HG03571 (cell line): ENCODE measurements around the gene POLR2C.
"Not testable (repeated sequence)": the region's sequence is repeated elsewhere in the genome, so short reads cannot be mapped to it uniquely, and the experiment has no call there.

Experiments
- ATAC-seq: cut with Tn5 transposase; IDR thresholded peaks from one replicate; pipeline ENCODE4 v1.9.1; 2021; ENCODE audit not compliant: unreplicated experiment

POLR2C gene

DNA sequence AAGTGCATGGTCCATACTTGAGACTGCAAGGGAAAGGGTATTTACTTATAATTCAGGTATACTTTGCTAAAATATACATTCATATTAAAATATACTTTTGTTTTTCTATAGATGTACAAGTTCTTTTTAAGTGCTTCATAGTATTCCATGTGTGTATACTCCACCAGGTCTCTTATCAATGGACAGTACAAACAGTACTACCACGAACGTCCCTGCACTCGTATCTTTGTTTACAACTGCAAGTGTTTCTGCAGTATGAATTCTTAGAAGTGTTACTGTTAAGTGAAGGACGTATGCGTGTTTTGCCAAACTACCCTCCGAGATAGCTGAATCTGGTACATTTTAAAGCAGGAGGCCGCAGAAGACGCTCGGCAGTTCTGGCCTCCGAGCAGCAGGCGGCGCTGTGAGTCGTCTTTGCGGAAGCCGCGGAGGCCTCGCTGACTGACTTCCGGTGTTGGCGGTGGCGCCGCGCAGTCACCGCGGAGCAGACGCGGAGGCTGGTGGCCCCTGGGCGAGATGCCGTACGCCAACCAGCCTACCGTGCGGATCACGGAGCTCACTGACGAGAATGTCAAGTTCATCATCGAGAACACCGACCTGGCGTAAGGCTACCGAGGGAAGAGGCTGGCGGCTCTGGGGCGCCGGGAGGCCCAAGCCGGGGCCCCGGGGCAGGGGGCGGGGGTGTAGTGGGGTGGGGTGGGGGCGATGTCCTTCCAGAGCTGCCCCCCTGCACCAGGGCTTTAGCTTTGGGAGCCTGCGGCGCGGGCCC, at the start of gene POLR2C:
Gene POLR2C (plus strand): TSS at position 471 of the 769 bp plus-strand sequence. CDS start 46 bp downstream, at position 517.
- peak; percentile 89 for ATAC-seq

DNA sequence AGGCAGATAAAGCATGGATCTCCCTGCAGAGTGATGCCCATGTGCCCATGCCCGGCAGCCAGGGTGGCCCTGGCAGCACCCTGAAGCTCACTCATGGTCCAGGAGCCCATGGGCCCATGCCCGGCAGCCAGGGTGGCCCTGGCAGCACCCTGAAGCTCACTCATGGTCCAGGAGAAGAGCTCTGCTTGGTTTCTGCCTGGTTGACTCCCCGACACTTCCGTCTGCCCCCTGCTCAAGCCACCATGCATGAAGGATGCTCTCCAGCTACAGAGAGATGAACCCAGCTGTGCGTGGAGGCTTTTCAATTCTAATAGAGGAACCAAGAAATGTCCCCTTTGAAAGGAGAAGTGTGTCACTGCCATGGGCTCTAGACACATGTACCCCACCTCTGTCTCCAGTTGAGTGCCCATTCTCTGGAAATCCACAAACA, 49.2 kb upstream of the POLR2C start:
- peak; percentile 61 for ATAC-seq

DNA sequence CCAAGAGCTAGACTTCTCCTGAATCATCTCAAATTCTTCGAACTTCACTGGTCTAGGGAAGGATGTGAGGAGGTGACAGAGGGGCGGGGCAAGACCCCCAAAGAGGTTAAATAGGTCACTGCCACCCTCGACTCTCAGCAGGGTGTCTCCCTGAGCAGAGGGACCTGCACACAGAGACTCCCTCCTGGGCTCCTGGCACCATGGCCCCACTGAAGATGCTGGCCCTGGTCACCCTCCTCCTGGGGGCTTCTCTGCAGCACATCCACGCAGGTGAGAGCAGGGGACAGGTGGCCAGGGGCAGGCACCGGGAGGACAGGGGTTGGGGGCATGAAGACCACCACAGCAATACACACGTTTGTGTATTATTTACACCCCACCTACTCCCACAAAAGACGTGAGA, 48.7 kb upstream of the POLR2C start:
- ATAC-seq = no peak

DNA sequence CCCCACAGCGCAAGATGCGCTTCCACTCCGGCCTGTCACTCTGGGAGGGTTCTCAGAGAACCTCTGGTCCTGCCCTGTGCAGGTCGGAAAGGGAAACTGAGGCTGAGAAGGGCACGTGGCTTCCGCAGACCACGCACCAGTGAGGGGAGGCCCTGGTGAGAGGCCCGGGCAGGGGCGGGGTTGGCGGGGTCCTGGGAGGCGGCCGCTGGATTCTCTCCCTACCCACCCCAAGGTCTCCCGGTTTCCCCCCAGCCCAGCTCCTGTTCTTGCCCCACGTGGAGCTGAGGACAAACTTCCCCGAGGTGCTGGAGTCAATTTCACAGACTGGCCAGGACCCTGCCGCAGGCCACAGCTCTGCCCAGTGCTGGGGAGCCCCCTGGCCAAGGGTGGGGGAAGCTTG, 46.4 kb upstream of the POLR2C start:
- no peak for ATAC-seq

DNA sequence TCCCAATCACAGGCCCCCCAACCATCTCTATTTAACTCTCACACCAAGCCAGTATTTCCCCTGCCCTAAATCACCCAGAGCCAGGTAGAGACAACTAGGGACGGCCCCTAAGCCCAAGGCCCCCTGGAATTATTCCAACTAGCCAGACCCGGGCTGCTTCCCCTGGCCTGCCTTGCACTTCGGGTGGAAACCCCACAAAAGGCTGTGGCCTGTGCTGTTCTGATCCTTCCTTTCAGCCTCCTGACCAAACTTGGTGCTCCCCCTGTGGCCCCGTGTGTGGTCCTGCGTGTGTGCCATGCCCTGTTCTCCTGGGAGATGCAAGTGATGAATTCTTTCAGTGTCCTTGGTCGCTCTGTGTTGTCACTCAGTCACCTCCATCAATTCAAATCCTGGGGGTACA, 43.0 kb upstream of the POLR2C start:
- no peak for ATAC-seq

DNA sequence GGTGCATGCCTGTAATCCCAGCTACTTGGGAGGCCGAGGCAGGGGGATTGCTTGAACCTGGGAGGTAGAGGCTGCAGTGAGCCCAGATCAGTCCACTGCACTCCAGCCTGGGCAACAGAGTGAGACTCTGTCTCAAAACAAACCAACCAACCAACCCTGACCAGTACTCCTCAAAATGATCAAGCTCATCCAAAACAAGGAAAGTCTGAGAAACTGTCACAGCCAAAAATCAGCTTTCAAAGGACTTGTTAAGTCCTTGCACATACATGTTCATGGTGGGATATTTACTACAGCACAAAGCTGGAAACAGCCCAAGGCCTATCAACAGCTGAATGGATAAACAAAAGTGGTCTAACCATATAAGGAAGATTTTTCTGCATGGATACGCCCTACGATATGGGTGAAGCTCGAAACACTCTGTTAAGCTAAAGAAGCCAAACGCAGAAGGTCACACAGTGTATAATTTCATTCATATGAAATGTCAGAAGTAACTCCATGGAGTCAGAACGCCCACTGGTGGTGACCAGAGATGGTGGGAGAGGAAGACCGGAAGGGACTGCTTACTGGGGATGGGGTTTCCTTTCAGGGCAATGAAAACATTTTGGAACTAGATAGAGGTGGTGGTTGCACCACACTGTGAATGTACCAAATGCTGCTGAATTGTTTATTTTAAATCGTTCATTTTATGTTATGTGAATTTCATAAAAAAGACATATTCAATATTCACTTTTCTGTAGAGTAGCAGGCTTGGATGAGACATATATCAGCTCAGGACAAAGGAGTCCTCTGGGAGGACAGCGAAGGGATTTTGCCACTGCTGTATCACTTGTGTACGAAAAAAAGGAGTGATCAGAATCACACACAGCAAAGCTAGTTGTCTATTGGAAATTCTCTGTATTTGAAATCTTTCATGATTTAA, 40.2 kb upstream of the POLR2C start:
- ATAC-seq = no peak

DNA sequence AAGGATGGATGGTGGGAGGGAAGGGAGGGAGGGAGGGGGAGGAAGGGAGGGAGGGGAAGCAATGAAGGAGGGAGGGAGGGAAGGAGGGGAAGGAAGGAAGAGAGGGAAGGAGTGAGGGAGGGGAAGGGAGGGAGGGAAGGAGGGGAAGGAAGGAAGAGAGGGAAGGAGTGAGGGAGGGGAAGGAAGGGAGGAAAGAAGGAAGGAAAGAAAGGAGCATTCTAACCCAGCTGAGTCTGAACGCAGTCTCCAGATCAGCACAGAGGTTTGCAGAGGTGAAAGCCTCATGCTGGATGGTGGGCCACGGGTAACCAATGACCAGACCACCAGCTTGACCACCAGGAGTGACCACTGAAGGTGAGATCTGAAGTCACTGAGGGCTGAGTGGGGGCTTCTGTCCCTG, 39.3 kb upstream of the POLR2C start:
- ATAC-seq = no peak

DNA sequence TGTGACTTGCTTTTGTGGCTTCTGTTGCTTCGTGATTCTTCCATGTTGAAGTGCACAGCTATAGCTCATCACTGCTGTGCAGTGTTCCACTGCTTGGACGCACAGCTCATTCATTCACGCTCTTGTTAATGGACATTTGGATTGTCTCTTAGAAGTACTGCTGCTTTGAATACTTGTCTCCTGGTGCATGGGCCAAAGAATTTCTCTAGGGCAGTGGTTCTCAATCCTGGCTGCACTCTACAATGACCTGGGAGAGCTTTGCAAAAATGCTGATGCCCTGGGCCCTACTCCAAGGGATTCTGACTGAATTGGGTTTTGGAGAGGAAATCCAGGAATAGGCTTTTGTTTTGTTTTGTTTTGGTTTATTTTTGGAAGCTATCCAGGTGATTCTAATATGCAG, 37.9 kb upstream of the POLR2C start:
- no peak for ATAC-seq

DNA sequence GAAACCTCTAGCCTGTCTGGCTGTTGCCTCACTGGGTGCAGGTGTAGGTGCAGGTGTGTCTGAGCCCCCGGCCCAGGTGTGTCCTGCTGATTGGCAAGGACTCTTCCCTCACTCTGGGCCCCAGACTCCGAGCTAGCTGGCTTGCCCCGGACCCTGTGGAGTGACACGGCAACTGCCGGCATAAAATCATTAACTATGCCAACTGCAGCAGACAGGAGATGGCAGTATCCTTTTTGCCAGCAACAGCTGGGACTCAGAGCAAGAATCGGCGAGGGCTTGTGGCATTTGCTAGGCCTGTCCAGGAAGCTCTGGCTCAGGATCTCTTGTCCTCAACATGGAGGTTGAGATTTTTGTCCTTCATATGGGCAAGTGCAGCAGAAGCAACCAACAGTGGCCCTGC, 36.1 kb upstream of the POLR2C start:
- ATAC-seq = no peak

DNA sequence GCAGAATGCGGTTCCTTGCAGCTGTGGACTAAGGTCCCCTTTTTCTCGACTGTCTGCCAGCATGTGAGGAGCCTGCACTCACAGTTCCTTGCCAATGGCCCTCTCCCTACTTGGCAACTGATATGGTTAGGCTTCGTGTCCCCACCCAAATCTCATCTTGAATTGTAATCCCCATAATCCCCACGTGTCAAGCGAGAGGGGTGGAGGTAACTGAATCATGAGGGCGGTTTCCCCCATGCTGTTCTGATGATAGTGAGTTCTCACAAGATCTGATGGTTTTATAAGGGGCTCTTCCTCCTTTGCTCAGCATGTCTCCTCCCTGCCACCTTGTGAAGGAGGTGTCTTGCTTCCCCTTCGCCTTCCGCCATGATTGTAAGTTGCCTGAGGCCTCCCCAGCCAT, 35.2 kb upstream of the POLR2C start:
- ATAC-seq = no peak

DNA sequence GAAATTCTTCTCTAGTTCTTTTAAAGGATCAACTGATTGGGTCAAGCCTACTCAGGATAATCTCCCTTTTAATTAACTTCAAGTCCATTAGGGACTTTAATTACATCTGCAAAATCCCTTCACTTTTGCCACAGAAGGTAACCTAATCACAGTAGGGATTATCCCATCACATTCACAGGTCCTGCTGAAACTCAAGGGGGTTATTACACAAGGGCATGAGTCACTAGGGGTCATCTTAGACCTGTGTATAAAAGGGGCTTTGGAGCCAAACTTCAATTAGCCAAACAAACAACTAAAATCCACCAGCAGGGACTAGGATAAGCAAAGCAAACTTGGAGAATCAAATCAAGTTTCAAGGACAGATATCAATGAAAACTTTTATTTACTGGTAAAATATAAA, 34.7 kb upstream of the POLR2C start:
- ATAC-seq = no peak

DNA sequence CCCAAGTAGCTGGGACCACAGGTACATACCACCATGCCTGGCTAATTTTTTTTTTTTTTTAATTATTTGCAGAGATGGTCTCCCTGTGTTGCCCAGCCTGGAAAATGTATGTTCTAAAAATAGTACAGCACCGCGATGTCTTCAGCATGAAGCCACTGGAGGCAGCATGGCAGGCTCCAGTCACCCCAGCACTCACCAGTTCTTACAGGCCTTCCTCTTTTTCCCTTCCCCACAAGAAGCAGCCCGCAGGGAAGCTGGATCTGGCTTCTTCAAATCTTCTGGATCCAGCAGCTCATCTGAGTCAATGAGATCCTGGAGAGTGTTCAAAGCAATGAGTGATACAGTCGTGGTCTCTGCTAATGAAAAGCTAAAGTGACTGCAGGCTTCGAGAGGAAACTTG, 31.5 kb upstream of the POLR2C start:
- ATAC-seq = no peak

DNA sequence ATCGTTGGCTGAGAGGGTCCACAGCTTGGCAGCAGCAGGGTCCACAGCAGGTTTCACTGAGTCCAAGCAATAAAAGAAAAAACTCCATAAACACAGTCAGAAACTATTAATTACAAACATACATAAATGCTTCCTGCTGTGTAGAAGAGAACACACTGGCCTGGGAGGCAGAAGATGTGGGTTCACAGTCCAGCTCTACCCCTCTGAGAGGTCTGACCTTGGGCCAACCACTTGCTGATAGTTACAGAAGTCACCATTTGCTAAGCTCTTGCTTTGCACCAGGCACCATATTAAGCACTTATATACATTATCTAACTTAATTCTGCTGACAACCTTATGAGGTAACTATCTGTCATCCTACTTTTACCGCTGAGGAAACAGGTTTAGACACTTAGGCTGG, 30.0 kb upstream of the POLR2C start:
- no peak for ATAC-seq

DNA sequence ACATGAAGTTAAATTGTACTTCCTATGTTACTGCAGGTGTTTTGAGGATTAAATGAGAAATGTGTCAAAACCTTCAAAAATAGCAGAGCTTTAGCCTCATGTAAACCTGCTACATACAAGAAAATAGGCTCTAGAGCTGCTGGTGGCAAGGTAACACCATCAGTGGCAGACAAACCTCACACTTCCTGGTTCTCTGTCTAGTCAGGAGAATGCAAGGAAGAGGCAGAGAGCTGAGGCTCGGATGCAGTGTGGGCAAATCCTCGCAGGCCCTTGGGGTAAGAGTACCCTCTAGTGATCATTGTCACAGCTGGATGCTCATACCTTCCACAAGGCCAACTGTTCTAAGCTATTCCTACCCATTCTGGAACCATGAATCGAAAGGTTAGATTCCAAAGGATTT, 29.5 kb upstream of the POLR2C start:
- ATAC-seq = no peak

DNA sequence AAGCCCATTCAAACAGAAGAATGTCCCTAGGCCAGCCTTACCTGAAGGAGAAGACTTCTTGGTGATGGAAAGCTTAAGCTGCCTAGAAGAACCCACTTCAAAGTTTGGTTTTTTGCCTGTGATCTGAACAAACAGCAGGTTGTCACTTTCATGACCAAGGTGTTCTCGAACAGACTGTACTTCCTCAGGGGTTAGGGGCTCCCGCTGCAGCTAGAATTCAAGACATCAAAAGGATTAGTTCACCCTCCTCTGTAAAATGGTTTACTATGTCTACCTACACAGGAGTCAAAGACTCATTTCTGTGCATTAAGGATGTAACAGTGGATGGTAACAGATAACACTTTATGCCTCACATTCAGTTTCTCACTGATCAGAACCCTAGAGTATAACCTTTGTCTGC, 28.5 kb upstream of the POLR2C start:
- ATAC-seq = no peak

DNA sequence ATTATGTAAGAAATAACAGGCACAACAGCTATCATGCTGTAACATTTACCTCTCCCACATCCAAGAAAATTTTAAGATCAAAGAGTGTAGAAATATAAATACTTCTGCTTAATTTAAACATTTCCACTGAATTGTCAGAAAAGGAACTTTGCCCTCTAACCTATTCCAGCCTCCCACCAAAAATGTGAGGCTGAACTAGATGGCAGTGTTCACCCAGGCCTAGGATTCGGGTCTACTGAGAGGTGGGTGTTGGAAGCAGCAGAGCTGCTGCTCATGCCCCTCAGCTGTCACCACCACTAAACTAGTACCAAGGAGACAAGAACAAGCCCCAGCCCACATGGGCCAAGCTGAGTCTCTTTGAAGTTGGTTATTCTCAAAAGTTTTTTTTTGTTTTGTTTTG, 26.6 kb upstream of the POLR2C start:
- ATAC-seq = no peak

DNA sequence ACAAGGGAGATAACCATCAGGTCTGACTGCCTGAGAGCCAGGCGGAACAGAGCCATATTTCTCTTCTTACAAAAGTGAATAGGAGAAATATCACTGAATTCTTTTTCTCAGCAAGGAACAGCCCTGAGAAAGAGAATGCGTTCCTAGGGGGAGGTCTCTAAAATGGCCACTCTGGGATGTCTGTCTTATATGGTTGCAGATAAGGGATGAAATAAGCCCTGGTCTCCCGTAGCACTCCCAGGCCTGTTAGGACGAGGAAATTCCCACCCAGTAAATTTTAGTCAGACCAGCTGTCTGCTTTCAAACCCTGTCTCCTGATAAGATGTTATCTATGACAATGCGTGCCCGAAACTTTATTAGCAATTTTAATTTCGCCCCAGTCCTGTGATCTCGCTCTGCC, 22.5 kb upstream of the POLR2C start:
- not testable (repeated sequence) for ATAC-seq

DNA sequence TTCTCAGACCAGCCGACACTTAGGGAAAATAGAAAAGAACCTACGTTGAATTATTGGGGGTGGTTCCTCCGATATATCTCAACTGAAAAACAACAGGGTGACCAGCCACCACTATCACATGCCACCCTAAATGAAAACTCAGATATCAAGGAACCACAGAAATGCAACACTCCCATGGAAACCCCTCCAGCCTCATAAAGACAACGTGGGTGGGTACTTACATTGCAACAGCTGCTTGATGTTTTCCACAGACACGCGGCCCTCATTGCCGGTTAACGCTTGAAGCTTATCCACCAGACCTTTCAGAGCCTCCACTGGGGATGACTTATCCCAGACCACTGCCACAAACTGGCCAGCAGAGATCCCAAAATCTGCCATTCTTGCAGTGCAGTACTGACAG, 21.9 kb upstream of the POLR2C start:
- ATAC-seq = not testable (repeated sequence)

DNA sequence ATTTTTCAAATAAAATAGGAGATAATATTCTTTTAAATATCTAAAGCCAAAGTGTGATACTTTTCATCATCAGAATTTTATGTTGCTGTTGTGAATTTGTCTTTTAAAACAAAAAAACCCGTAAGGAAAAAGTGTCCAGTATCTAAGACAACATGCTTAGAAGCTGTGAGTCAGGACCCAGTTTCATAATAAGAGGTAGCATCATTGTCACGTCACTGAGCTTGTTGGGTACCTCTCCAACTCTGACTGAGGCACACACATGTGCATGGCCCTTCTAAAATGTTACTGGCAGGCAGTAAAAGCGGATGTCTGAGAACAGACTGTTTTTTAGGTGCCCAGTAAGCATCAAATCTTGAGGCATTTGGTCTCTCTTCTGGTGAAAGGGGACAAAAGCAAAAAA, 17.8 kb upstream of the POLR2C start:
- no peak for ATAC-seq

DNA sequence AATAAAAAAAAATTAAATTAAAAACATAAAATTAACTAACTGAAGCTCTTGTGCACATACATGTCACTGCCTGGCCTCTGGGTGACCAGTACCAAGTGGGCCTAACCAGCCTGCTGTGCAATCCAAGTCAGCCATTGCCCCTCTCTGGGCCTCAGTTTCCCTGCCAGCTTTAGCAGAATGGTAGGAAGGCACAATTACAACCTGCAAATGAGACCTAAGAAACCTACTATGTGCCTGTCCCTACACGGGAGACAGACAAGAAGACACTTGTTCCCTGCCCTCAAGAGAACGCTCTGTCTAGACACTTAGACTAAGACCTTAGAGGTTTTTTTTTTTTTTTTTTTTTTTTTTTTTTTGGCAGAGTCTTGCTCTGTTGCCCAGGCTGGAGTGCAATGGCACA, 17.0 kb upstream of the POLR2C start:
- no peak for ATAC-seq

DNA sequence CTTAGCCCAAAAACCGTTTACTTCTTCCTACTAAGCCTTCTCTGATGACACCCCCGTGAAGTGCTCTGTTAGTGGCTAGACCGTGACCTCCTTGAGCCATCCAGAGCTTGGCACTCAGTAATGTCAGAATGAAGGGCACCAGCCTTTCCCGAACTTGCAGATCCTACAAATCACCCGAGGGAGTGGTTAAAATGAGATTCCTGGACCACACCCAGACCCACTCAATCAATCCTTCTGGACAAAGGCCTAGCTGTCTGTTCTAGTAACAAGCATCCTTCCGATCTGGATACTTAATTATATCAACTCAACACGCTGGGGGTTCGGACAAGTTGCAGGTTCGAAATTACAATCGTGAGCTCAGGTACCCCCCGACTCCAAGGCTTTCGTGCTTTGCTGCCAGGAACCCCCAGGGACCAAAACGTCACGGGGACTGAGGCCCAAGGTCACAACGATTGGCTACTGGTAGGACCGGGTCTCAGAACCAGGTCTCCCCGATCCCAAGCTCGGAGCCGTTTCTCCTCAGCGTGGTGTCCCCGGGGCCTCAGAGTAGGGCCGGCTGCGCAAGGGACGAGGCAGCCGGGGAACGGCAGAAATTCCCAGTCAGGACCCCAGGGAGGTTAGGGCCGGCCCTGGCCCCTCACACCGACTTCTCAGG, 15.8 kb upstream of the POLR2C start:
- peak; percentile 30 for ATAC-seq
